Stimulated activated CD4-positive, alpha-beta T cell treated with anti-CD3 and anti-CD28 coated beads, Interleukin-15, amount 100 ng/mL, for 1 hour (primary cell): ENCODE results near the gene RBM19.

Experiments used
- DNase-seq, 2 donors: peaks; one replicate each; pipeline ENCODE4 v3.0.0-alpha.2; 2020; ENCODE audit warnings: low read depth in 1 of 2, low spot score in 1 of 2

The RBM19 gene

GRCh38 chr12:113861708-113862312, 104.3 kb downstream of the RBM19 start:
- no peak for DNase-seq

DNA sequence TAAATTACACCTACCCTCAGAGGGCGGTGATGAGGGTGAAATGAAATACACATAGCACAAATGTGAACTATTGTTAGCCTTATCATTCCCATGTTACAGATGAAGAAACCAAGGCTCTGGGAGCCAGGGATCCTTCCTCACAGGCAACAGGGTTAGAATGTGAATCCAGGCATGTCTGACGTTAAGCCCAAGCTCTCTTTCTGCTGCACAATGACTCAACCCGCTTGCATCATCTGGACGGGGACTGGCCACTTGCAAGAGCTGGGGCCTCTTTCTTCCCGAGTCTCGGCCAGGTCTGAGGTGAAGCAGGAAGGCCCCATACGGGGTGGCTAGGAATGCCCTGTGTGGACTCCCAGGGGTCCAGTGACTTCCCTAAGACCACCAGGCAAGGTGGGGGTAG, 105.2 kb downstream of the RBM19 start:
- DNase-seq = no peak

DNA sequence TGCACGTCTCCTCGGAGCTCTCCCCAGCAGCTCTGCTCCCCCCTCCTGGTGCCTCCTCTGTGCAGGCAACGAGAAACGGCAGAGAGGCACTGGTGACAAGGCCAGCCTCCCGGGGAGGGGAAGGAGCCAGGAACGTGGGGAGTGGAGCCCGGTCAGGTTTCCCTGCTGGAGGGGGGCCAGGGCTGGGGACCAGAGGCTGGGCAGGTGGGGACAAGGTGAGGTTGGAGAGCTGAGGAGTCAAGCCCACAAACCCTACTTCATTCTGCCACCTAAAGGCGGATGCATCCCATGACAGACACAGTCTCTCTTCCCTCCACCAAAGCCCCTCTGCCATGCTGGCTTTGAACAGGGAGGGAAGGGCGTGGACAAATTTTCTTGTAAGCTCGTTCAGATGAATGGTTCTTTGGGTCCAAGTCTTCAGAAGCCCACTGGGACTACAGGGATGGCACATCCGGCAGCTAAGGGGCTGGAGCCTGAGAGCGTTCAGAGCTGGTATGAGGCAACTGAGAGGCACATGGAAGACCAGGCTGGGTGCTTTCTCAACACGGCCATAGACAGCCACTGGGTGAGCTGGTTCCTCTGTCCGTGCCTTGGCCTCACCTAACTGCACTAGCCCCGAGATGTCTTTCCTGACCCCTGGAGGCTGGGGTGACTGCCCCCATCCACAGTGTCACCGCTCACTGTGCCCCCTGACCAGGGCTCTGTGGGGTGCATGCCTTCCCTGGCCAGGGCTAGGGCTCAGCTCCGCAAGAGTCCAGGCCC, 105.9 kb downstream of the RBM19 start:
- no peak for DNase-seq

DNA sequence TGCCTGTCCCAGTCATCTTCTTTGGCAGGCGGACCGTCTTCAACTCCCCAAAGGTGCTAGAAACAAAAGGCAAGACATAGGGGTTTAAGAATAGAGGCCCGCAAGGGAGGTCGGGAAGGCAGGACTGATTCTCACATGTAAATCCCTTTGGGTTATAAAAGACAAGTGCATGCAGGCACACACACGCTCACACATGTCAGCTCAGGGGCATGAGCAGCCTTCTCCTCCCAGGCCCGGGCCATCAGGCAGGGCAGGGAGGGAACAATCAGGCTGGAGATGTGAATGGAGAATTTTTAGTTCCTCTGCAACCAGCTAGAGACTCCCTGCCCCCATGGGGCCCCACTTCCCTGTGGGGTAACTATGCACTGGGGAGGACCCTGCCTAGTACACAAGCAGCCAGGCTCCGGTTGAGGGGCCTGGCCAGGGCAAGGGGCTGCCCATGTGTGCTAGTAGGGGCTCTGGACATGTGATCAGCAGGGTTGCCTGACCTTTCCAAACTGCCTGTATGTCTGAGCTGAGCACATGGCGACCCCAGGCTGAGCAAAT, 107.2 kb downstream of the RBM19 start:
- no peak for DNase-seq

GRCh38 chr12:113857371-113857770, 108.8 kb downstream of the RBM19 start:
- DNase-seq = no peak

GRCh38 chr12:113855998-113856397, 110.1 kb downstream of the RBM19 start:
- DNase-seq = no peak

GRCh38 chr12:113854385-113855142, 111.6 kb downstream of the RBM19 start:
- no peak for DNase-seq

- no peak for DNase-seq
These were observed 112.6 kb downstream of the RBM19 start for GRCh38 chr12:113853491-113853890.

GRCh38 chr12:113852695-113853490, 113.2 kb downstream of the RBM19 start:
- no peak for DNase-seq

DNA sequence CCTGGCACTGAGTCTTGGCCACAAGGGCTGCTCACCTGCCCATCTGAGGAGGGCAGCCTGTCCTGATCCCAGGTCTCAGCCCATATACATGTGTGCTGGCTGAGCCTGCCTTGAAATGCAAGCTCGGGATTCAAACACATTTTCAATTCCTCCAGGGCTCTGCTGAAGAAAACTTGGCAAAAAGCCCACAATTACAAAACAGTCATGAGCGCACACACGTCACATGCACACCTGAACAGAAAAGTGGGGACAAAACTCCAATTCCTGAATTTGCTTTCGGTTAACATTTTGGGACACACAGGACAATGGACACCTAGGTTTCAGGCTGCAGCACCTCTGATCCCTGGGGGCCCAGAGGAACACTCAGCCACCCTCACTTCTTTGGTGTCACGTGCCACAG, 113.9 kb downstream of the RBM19 start:
- DNase-seq = no peak

DNA sequence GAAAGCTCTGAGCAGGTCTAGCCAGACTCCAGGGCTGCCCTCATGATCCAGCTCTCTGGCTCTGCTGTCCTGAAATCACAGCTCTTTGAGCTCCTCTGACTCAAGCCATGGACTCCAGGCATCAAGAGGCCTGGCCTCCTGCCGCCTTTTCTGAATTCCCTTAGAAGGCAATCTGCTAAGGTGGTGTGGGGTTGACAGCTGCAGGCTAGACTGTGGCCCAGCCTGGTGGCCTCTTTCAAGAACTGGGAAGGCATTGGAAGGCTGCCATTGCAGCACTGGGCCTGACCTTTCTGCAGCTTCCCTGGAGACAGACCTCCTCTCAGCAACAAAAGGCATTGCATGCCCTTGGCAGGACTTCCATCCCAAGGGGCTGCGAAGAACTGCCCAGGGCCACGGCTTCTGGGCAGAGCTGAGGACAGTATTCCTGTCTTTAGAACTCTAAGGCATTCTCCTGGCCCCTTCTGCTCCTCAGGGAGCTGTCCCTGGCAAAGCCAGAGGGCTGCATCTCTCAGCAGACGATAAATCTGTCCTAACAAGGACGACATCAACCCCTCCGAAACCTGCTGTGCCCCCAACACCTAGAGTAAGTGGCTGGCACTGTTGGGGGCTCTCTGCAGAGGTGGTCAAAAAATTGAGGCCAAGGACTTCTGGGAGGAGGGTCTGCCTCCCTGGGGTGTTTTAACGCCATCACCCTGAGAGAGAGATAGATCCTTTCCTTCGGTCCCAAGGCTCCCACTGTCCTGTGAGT, 115.6 kb downstream of the RBM19 start:
- DNase-seq = no peak

DNA sequence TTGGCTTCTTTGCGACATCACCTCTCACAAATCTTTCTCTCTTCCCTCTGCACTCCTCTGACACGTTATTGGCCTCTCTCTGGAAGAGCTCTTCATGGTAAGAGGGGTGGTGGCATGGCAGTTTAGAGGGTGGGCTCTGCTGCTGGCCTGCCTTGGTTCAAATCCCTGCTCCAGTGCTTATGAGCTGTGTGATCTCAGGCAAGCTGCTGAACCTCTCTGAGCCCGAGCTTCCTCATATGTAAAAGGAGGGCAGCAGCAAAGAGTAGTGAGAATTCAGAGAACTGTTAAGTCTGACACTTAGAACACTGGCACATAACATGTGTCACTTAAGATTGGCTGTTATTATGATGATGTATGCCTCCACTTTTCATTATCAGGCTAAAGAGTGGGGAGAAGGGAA, 118.3 kb downstream of the RBM19 start:
- DNase-seq = no peak

GRCh38 chr12:113846883-113847755, 119.0 kb downstream of the RBM19 start:
- DNase-seq = no peak

DNA sequence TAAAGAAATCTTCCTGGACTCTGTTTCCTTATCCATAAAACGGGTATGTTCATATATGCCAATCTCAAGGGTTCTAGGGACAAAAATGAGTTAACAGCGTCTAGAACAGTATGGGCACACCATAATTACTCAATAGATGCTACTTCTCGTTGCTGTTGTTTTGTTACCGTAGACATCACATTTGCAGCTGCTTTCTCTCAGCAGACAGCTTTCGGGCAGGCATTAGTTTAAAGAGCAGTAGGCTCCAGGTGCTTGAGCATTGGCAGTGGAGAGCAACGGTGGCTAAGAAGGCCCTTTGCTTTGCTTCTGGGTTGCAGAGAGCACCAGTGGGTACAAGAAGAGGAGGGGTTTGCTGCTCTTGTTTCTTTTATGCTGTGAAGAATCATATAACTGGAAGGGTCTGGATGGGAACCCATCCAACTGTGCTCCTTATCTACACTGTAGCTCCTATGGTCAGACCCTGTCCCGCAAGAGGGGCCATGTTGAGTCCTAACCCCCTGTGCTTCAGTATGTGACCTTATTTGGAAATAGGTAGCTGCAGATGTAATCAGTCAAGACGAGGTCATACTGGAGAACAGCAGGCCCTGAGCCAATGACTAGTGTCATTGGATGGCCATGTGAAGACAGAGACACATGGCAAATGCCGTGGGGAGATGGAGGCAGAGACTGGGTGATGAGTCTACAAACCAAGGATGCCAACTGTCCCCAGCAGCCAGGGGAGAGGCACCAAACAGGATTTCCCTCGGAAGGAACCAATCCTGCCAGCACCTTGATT, 120.0 kb downstream of the RBM19 start:
- DNase-seq = no peak

- no peak for DNase-seq
These were observed 121.5 kb downstream of the RBM19 start for GRCh38 chr12:113844495-113845210.

GRCh38 chr12:113842699-113843098, 123.4 kb downstream of the RBM19 start:
- no peak for DNase-seq

DNA sequence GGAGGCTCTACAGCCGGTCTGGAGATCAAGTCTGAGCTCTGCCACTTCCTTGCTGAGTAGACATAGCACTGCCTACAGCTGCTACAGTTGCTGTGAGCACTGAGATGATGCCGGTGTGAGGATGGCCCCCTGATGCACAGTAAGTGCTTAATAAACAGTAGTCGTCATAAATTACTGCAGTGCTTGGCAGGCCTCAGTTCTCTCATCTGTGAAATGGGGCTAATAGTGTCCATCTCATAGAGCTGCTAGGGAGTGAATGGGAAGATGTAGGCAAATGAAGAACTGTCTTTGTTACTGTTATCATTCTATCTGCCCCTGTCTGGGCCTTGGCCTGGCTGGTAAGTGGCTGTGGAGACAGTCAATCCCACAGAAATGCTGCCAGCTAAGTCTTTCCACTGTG, 124.3 kb downstream of the RBM19 start:
- no peak for DNase-seq

GRCh38 chr12:113840401-113841042, 125.6 kb downstream of the RBM19 start:
- DNase-seq = no peak
